ENCODE data around the gene FBXO34. TPM values are rescaled to one million over a fixed set of nuclear protein-coding genes. Genes with fewer than 3 reads are reported as not detected.
"Not testable (repeated sequence)": the region's sequence is repeated elsewhere in the genome, so short reads cannot be mapped to it uniquely, and the experiment has no call there.

The FBXO34 gene
- total RNA-seq, 1 donor from 2014 or later = 40.2 TPM

DNA sequence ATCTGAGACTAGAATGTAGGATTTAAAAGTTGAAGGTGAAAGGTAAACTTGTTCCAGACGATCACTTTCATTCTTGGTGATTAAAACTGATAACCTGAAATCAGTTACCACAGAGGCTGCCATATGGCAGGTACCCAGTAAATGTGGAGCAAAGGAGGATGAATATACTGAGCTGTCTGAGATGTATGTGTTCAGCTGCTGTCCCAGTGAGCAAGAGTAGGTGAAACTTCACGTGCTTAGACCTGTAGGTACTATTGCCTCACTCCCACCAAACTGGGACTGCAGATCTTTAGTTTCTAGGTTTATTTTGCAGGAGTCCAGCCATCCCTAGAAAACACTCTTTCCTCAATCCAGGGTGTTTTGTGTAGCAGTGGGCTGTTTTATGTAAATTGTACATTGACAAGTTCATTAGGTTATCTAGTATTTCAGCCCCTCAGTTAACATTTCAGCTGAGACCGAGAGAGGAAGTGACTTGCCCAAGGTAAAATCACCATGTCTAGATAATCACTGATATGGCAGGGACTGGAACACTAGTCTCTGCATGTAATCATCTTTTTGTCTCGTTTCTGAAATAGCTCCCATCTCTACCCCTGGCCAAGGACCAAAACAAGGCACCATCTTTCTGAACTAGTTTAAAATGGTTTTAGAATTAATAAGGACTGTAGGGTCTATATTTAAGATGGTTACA is 77.7 kb downstream of the FBXO34 start:
- DNase-seq (ENCODE audit: low read depth) = no peak

DNA sequence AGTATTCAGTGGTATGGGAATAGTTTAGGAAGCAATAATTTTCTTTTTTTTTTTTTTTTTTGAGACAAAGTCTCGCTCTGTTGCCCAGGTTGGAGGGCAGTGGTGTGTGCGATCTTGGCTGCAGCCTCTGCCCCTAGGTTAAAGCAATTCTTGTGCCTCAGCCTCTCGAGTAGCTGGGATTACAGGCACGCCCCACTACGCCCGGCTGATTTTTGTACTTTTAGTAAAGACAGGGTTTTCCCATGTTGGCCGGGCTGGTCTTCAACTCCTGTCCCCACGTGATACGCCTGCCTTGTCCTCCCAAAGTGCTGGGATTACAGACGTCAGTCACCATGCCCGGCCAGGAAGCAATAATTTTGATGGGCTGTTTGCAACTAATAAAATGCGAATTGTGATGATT is 78.3 kb downstream of the FBXO34 start:
- DNase-seq (ENCODE audit: low read depth) = peak; percentile 73

DNA sequence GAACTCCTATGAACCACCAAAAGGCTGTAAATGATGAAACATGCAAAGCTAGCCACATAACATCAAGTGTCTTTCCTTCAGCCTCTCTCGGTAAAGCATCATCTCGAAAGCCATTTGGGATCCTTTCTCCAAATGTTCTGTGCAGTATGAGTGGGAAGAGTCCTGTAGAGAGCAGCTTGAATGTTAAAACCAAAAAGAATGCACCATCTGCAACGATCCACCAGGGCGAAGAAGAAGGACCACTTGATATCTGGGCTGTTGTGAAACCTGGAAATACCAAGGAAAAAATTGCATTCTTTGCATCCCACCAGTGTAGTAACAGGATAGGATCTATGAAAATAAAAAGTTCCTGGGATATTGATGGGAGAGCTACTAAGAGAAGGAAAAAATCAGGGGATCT is 79.2 kb downstream of the FBXO34 start:
- no peak for DNase-seq (ENCODE audit: low read depth)

GRCh38 chr14:55351111-55351510 is 79.9 kb downstream of the FBXO34 start:
- DNase-seq (ENCODE audit: low read depth) = no peak

DNA sequence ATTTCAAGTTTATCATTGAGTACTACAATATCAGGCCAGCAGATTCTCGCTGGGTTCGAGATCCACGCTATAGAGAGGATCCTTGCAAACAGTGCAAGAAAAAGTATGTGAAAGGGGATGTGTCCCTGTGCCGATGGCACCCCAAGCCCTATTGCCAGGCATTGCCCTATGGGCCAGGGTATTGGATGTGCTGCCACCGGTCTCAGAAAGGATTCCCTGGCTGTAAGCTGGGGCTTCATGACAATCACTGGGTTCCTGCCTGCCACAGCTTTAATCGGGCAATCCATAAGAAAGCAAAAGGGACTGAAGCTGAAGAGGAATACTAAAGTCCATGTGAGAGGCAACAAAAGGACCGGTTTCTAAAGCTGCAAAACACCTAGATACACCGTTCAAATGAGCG is 81.0 kb downstream of the FBXO34 start:
- DNase-seq (ENCODE audit: low read depth) = no peak

DNA sequence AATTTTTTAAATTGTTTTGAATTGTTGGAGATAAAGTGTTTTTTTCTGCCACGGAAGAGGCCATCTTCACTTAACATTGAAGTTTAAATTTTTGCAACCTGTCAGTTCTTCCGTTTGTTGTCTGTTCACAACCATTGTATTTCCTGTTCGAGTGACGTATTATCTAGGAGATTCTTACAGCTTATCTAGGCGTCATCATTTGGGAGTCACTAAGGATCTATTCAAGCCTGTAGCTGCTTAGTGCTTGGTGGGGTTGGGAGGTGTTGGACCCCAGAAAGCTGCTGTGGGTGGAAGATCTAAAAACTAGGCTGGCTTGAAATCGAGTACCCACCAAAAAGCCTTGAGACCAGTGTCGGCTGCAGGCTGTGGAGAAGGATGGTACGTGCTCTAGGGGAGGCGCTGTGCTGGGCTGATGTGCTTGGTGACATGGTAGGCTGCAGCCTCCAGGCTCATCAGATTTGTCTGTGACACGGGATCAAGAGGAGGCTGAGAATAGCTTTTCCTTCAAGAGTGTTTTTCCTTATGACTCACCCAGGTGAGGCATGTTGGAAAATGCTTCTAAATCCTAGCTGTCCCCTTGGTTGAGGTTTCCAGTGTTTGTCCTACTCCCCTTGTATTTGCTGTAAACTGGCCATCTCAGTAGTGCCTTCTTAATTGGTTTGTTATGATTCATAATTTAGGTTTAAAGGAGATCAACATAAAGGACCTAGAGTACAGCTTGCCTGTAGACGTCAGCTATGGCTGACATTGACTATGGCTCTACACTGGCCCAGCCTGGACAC is 82.7 kb downstream of the FBXO34 start:
- no peak for DNase-seq (ENCODE audit: low read depth)

DNA sequence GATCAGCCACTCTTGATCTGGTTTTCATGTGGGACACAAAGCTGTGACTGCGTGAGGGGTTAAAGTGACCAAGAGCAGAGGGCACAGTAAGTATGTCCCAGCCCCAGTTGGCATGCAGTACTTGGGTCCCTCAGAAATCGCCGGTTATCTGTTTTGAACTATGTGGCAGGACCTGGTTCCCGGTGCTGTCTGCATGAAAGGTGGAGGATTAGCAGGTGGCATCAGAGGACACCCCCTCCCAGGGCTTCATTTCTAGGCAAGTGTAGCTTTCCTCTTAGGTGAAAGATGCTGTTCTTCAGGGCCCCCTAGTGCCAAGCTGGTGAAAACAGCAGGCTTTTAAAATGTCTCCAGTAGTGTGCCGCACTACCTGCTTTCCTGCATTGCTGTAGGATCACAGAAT is 83.3 kb downstream of the FBXO34 start:
- peak; percentile 64 for DNase-seq (ENCODE audit: low read depth)

DNA sequence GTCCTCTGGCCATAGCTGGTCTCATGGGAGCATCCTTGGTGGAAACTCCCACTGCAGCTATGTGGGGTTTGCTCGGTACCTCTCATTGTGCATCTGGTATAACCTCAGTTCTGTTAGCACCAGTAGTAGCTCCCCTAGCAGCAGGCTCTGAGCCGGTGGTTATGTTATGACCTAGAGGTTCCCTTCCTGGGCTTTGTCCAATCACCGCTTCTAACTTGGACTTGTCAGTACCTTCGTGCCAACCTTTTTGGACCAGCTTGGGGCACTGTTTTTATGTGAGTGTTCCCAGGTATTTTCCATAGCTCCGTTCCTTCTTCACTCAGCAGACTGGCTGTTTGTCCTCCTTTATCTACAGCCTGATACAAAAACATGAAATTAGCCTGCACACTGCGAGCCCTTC is 84.7 kb downstream of the FBXO34 start:
- DNase-seq (ENCODE audit: low read depth) = no peak

GRCh38 chr14:55356913-55357312 is 85.7 kb downstream of the FBXO34 start:
- DNase-seq (ENCODE audit: low read depth) = no peak

DNA sequence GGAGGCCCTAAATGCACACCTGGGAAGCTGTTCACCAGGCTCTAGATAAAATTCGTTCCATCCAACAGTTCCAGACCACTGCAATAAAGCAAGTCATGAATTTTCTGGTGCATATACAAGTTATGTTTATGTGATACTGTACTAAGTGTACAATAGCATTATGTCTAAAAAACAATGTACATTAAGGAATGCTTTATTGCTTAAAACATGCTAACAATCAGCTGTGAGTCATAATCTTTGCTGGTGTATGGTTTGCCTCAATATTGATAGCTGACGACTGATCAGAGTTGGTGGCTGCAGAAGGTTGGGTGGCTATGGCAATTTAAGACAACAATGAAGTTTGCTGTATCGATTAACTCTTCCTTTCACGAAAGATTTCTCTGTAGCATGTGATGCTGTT is 88.1 kb downstream of the FBXO34 start:
- DNase-seq (ENCODE audit: low read depth) = no peak

DNA sequence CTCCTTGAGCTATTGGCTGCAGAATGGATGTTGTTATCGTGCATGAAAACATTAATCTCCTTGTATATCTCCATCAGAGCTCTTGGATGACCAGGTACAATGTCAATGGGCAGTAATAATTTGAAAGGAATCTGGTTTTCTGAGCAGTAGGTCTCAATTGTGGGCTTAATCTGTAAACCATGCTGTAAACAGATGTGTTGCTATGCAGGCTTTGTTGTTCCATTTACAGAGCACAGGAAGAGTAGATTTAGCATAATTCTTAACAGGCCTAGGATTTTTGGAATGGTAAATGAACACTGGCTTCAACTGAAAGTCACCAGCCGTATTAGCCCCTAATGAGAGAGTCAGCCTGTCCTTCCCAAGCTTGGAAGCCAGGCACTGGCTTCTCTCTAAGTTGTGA is 90.0 kb downstream of the FBXO34 start:
- DNase-seq (ENCODE audit: low read depth) = no peak

- DNase-seq (ENCODE audit: low read depth) = peak; percentile 16
Observed at GRCh38 chr14:55366271-55366670, 95.0 kb downstream of the FBXO34 start.

- DNase-seq (ENCODE audit: low read depth) = no peak
Observed at GRCh38 chr14:55370883-55371455, 99.7 kb downstream of the FBXO34 start.

- DNase-seq (ENCODE audit: low read depth) = no peak
Observed at GRCh38 chr14:55372423-55372822, 101.2 kb downstream of the FBXO34 start.

DNA sequence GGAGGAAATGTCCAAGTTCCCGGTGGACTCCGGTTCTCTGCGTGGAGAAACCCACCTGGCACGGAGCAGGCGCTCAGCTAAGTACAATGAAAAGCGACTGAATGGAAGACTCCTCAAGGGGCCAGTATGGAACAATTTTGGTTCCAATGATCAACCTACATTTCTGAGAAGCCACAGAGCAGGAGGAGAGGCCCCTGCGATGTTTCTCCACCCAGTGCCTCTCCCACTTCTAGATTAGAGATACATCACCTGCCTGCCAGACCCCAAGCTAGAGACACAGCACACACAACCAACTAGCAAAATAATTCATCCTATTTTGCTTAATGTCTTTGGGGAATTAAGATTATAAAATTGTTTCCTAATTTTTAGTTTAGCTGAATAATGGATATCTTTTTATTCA is 101.6 kb downstream of the FBXO34 start:
- no peak for DNase-seq (ENCODE audit: low read depth)

DNA sequence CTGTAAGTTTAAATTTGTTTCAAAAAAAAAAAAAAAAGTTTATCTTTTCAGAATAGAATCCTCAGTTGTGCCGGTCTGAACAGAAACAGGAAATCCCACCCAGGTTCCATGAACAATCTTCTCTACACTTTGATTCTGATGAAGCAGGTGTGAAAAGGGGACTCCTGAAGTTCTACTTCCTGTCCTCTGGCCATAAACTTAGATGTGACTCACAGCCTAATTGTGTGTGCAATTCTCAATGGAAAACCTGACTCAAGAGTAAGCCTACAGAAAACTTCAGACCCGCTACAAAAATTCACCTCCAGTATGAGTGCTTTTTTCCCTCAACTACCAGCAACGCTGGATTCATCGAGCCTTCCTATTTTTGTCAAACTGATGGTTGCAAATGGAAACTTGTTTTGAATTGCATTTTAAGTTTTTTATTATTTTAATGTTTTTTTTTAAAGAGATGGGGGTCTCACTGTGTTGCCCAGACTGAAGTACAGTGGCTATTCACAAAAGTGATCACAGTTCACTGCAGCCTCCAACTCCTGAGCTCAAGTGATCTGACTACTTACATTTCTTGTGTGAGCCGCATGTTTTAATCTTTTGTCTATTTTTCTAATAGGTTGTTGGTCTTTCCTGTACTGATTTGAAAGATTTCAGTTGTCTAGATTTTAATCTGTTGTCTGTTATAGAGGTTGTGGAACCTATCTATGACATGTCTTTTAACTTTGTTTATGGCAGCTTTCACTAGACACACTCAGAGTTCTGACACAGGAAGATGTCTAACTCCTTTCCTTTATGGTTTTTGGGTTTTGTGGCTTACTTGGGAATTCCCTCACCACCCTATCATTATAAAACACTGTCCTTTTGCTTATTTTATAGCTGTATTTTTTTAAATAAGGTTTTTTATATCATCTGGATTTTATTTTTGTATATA is 102.8 kb downstream of the FBXO34 start:
- DNase-seq (ENCODE audit: low read depth) = peak; percentile 81

DNA sequence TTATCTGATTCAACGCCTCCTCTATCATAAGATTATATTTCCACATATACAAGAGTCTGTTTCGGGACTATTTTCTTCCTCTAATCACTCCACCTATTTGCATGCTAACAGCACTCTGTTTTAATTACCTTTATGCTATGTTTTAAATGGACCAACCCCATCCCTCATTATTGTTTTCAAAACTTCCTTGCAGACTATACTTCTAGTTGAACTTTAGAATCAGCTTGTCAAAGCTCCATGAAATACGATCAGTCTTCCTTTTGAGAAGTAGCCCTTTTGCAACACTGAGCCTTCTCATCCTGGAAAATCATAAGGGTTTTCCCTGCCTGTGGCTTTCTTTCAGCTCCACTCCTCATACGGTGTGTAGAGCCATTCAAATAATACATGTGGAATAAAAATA is 103.5 kb downstream of the FBXO34 start:
- DNase-seq (ENCODE audit: low read depth) = no peak

DNA sequence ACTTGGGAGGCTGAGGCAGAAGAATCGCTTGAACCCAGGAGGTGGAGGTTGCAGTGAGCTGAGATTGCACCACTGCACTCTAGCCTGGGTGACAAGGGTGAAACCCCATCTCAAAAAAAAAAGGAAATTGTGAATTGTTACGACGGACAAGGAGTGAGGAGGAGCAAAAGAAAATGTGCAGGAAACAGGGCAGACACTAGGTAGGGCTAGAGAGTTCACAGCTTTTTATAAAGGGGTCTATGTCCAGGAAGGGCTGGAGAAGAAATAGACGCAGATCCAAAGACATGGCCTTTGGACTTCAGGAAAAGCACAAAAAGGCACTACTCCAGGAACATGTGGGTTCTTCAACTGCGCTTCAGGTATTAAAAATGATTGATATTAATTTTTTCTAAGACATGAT is 106.0 kb downstream of the FBXO34 start:
- DNase-seq (ENCODE audit: low read depth) = no peak

DNA sequence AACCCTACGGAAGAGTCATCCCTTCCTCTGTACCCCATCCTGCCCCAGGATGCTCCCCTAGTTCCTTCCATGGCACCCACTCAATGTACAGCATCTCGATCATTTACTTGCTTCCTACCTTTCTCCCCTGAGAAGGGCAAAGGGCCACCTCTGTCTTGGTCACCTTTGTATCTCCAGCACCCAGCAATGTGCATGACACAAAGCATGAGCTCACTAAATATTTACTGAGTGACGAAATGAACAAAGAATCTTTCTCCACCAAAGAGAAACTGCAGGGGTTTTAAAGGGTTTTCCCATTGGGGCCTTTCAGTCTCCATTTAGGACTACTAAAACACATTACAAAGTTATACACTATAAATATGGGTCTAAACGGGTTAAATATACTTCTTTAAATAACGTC is 109.8 kb downstream of the FBXO34 start:
- DNase-seq (ENCODE audit: low read depth) = no peak

DNA sequence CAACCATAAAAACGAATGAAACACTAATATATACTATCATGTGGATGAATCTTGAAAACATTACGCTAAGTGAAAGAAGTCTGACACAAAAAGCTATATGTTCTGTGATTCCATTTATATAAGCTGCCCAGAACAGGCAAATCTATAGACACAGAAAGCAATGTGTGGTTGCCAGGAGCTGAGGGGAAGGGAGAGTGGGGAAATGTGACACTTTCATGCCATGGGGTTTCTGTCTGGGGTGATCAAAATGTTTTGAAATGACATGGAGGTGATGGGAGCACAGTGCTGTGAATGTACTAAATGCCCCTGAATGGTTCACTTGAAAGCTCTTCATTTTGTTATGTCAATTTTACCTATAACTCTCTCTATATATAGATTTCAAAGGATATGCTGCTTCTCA is 110.3 kb downstream of the FBXO34 start:
- DNase-seq (ENCODE audit: low read depth) = no peak

- no peak for DNase-seq (ENCODE audit: low read depth)
Observed at GRCh38 chr14:55382483-55382882, 111.3 kb downstream of the FBXO34 start.

DNA sequence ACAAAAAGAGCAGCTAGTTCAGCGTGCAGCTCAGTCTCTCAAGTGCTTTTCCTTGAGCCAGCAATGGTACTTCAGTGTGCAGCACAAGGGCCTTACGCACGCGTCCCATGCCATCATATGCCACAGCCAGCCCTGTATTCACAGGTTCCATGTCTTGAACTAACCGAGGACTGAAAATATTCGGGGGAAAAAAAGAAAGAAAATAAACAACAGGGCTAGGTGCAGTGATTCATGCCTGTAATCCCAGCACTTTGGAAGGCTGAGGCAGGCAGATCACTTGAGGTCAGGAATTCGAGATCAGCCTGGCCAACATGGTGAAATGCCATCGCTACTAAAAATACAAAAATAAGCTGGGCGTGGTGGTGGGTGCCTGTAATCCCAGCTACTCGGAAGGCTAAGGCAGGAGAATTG is 111.8 kb downstream of the FBXO34 start:
- DNase-seq (ENCODE audit: low read depth) = not testable (repeated sequence)
